Measurements from ENCODE around the gene GLYATL3. TPM values are rescaled to one million over a fixed set of nuclear protein-coding genes. Genes with fewer than 3 reads are reported as not detected.
A peak's percentile ranks its signal among the peaks of the same experiment; 100 is the strongest.

GLYATL3 gene
- total and polyA plus RNA-seq, 4 experiments from 2014 or later = not detected

DNA sequence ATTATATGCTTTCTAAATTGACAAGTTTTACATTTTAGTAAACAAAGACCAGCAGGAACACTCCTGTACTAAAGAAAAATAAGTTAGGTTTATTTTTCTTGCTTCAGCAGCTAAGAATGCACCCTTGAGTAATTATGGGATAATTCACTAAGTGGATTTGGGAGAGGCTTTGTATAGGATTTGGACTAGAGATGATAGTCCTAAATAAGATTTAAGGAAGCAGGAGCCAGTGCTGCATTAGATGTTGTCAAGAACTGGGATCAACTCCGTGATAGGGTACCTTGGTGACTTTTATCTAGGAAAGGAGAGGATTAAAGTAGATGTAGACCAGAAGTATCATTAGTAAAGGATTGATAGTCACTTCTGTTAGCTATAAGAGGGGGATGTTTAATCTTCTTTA, 46.6 kb downstream of the GLYATL3 start:
- intact Hi-C loops (cut with micrococcal nuclease) = no loop called here
- Histone ChIP-seq H3K4me3 (ENCODE audit: low read length in 2 of 2) (no peak overlapping the region), H3K27me3 (ENCODE audit: insufficient read depth, low read length) (no peaks in the 10 kb centered on the region), H3K27ac (ENCODE audit: low read depth, low read length) (no peak overlapping the region), H3K4me1 (ENCODE audit: insufficient read depth, low read length) (peaks cover 12% of the 10 kb centered on the region), H3K36me3 (ENCODE audit: insufficient read depth, low read length) (no peaks in the 10 kb centered on the region), H3K9me3 (ENCODE audit: control insufficient read depth in 1 of 2, low read length in 2 of 2) (no peaks in the 10 kb centered on the region)
- CTCF ChIA-PET (ENCODE audit: partially characterized antibody) = no interaction called here
- H3K27ac Mint-ChIP-seq = no peak overlapping the region
- DNase-seq = no peak
- no peak overlapping the region for H3K4me3 Mint-ChIP-seq
- POLR2A ChIA-PET (ENCODE audit: partially characterized antibody) = no interaction called here
- H3K27me3 Mint-ChIP-seq = peaks cover 6 to 13% of the 10 kb centered on the region in 2 donors
- H3K9me3 Mint-ChIP-seq = peaks cover 0 to 2% (median 0%) of the 10 kb centered on the region in 8 donors
- H3K4me1 Mint-ChIP-seq = peaks cover 3 to 12% (median 9%) of the 10 kb centered on the region in 4 donors
- no peaks in the 10 kb centered on the region for H3K36me3 Mint-ChIP-seq

DNA sequence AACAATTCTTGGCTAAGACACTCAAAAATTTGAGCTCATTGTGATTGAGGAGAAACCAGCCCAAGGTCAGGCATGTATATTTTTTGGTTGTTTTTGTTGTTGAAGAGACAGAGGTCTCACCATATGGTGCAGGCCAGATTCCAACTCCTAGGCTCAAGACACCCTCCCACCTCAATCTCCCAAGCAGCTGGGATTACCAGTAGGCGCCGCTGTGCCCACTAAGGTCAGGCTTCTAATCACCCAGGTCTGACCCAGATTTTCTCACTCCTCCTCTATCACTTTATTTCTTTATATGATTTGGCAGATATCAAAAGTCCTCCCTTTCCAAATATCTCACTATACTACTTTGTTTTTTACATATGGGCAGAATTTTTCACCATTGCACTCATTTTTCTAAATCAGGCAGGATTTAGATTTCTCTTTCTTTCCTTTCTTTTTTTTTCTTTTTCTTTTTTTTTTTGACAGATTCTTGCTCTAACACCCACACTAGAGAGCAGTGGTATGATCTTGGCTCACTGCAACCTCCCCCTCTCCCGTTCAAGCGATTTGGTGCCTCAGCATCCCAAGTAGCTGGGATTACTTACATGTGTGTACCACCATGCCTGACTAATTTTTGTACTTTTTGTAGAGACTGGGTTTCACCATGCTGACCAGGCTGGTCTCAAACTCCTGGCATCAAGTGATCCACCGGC, 49.0 kb downstream of the GLYATL3 start:
- Histone ChIP-seq H3K4me3 (ENCODE audit: low read length in 2 of 2) (no peak overlapping the region), H3K27ac (ENCODE audit: low read depth, low read length) (no peak overlapping the region), H3K9me3 (ENCODE audit: control insufficient read depth in 1 of 2, low read length in 2 of 2) (no peaks in the 10 kb centered on the region), H3K4me1 (ENCODE audit: insufficient read depth, low read length) (peaks cover 17% of the 10 kb centered on the region), H3K36me3 (ENCODE audit: insufficient read depth, low read length) (no peaks in the 10 kb centered on the region), H3K27me3 (ENCODE audit: insufficient read depth, low read length) (no peaks in the 10 kb centered on the region)
- Mint-ChIP-seq H3K9me3 (peaks cover 0 to 2% (median 0%) of the 10 kb centered on the region in 8 donors), H3K27ac (no peak overlapping the region), H3K4me3 (peak overlapping the region in 2 of 8 donors; percentile 11 to 50), H3K4me1 (peaks cover 9 to 18% (median 15%) of the 10 kb centered on the region in 4 donors), H3K27me3 (peaks cover 7 to 24% of the 10 kb centered on the region in 2 donors), H3K36me3 (no peaks in the 10 kb centered on the region)
- no peak for DNase-seq
- CTCF ChIA-PET (ENCODE audit: partially characterized antibody) = no interaction called here
- POLR2A ChIA-PET (ENCODE audit: partially characterized antibody) = no interaction called here
- intact Hi-C loops (cut with micrococcal nuclease) = no loop called here

DNA sequence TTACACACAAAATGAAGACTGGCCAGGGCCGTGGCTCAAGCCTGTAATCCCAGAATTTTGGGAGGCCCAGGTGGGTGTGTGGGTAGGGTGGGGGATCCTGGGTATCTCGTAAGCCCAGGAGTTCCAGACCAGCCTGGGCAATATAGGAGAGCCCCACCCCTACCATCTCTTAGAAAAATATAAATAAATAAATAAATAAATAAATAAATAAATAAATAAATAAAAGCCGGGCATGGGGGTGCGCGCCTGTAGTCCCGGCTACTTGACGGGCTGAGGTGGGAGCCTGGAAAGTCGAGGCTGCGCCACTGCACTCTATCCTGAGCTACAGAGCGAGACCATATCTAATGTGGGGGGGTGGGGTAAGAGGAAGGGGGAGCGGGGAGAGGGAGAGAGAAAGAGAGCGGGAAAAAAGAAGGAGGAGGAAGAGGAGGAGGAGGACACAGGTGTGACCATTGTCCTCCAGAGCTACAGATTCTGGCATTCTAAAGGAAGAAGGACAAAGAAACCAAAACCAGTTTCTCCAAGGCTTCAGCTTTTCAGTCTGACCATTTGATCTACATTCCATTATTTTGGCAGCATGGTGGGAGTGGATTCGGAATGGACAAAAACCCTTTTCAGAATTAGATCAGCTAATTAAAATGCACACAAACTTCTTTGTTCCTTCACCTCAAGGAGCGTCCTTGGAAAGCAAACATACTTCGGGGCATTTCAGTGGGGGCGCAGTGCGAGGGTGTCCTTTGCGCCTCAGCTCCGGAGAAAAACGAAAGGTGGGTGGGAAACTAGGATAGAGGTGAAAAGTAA, 50.2 kb downstream of the GLYATL3 start:
- peaks cover 0 to 2% (median 0%) of the 10 kb centered on the region in 8 donors for H3K9me3 Mint-ChIP-seq
- H3K4me1 Mint-ChIP-seq = peaks cover 9 to 18% (median 15%) of the 10 kb centered on the region in 4 donors
- H3K36me3 Mint-ChIP-seq = no peaks in the 10 kb centered on the region
- no peak for DNase-seq
- Histone ChIP-seq H3K9me3 (ENCODE audit: control insufficient read depth in 1 of 2, low read length in 2 of 2) (no peaks in the 10 kb centered on the region), H3K36me3 (ENCODE audit: insufficient read depth, low read length) (no peaks in the 10 kb centered on the region), H3K27me3 (ENCODE audit: insufficient read depth, low read length) (no peaks in the 10 kb centered on the region), H3K27ac (ENCODE audit: low read depth, low read length) (no peak overlapping the region), H3K4me1 (ENCODE audit: insufficient read depth, low read length) (peaks cover 17% of the 10 kb centered on the region), H3K4me3 (ENCODE audit: low read length in 2 of 2) (no peak overlapping the region)
- ChIA-PET POLR2A (ENCODE audit: partially characterized antibody) (no interaction called here), CTCF (ENCODE audit: partially characterized antibody) (no interaction called here)
- no peak overlapping the region for H3K27ac Mint-ChIP-seq
- peaks cover 7 to 26% of the 10 kb centered on the region in 2 donors for H3K27me3 Mint-ChIP-seq
- peak overlapping the region; percentile 52 to 86 (median 72) for H3K4me3 Mint-ChIP-seq
- intact Hi-C loops (cut with micrococcal nuclease) = no loop called here

DNA sequence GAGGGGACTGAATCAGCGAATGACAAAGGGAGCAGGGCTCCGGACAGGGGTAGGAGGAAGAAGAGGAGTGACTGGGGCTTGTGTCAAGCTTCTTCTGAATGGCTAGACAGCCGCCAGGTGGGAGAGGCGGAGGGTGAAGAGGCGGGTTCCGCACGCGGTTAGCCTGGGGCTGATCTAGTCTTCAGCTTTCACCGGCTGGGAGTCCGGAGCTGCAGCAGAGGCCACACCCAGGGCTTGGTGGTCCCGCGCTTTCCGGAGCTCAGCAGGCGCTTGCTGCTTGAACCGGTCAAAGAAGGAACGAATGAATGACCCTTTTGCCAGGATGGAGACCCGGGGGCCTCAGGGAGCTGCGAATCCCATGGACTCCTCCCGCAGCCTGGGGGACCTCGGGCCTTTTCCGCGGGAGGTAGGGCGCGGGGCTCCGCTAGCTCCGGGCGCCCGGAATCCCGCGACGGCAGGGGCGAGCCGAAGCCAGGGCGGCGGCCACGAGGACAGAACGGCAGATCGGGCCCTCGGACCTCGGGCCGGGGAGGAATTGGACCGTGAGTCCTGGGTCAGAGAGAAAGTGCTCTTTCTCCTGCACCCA, 50.9 kb downstream of the GLYATL3 start, which contains the start of gene C6orf141:
Gene C6orf141 (plus strand): TSS at position 177 of the 586 bp plus-strand sequence. CDS start 125 bp downstream, at position 302.
- peaks cover 9 to 18% (median 15%) of the 10 kb centered on the region in 4 donors for H3K4me1 Mint-ChIP-seq
- no peaks in the 10 kb centered on the region for H3K36me3 Mint-ChIP-seq
- Histone ChIP-seq H3K27ac (ENCODE audit: low read depth, low read length) (no peak within 1 kb of the TSS), H3K9me3 (ENCODE audit: control insufficient read depth in 1 of 2, low read length in 2 of 2) (no peaks in the 10 kb centered on the region), H3K4me1 (ENCODE audit: insufficient read depth, low read length) (peaks cover 17% of the 10 kb centered on the region), H3K36me3 (ENCODE audit: insufficient read depth, low read length) (no peaks in the 10 kb centered on the region), H3K27me3 (ENCODE audit: insufficient read depth, low read length) (no peaks in the 10 kb centered on the region), H3K4me3 (ENCODE audit: low read length in 2 of 2) (peak within 1 kb of the TSS; percentile 23 to 29)
- DNase-seq = no peak
- intact Hi-C loops (cut with micrococcal nuclease) = no loop called here
- H3K9me3 Mint-ChIP-seq = peaks cover 0 to 2% (median 0%) of the 10 kb centered on the region in 8 donors
- ChIA-PET POLR2A (ENCODE audit: partially characterized antibody) (no interaction called here), CTCF (ENCODE audit: partially characterized antibody) (no interaction called here)
- H3K27ac Mint-ChIP-seq = peak within 1 kb of the TSS in 1 of 7 donors; percentile 29
- H3K27me3 Mint-ChIP-seq = peaks cover 7 to 26% of the 10 kb centered on the region in 2 donors
- H3K4me3 Mint-ChIP-seq = peak within 1 kb of the TSS; percentile 66 to 86 (median 80)

DNA sequence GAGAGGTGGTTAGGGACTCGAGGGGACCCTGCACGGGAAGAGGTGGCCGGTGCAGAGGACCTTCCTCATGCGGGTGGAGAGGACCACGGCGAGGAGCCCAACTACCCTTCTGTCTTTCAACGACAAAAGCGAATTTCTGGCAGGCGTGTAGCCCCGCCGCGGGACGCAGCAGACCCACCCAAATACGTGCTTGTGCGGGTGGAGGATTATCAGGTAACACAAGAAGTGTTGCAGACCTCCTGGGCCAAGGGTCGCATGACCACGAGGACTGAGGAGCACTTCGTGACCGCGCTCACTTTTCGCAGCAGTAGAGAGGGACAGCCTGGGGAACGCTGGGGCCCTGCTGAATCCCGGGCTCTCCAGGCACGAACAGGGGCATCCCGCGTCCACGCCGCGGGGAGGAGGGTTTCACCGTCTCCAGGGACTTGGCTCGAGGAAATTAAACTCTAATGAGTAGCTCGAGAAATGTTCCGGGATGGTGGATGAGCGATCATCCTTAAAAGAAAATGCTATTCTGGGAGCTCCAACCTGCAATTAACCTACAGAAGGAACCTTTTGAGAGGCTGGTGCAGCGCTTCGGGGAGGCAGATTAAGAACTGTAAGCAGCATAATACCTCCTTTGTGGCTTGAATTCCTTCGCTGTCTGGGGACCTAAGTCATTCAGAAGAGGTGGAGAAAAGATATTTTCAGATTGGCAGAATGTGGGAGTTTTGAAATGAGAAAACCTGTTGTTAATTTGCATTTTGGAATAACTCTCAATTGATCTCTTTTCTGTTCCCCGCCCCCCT, 51.5 kb downstream of the GLYATL3 start:
- ChIA-PET POLR2A (ENCODE audit: partially characterized antibody) (no interaction called here), CTCF (ENCODE audit: partially characterized antibody) (interaction anchor here (1.1 to 1.6 kb wide), 2 partner anchors 8 to 19 kb away, joined by 3 to 4 read pairs; no protein-coding TSS in a partner anchor)
- no peaks in the 10 kb centered on the region for H3K27me3 ChIP-seq (ENCODE audit: insufficient read depth, low read length)
- no peak overlapping the region for H3K27ac ChIP-seq (ENCODE audit: low read depth, low read length)
- Mint-ChIP-seq H3K36me3 (no peaks in the 10 kb centered on the region), H3K9me3 (peaks cover 0 to 2% (median 0%) of the 10 kb centered on the region in 8 donors), H3K27me3 (peaks cover 7 to 26% of the 10 kb centered on the region in 2 donors), H3K27ac (no peak overlapping the region), H3K4me1 (peaks cover 9 to 18% (median 15%) of the 10 kb centered on the region in 4 donors), H3K4me3 (peak overlapping the region; percentile 63 to 86 (median 80))
- H3K9me3 ChIP-seq (ENCODE audit: control insufficient read depth in 1 of 2, low read length in 2 of 2) = no peaks in the 10 kb centered on the region
- DNase-seq = no peak
- intact Hi-C loops (cut with micrococcal nuclease) = no loop called here
- no peaks in the 10 kb centered on the region for H3K36me3 ChIP-seq (ENCODE audit: insufficient read depth, low read length)
- H3K4me1 ChIP-seq (ENCODE audit: insufficient read depth, low read length) = peaks cover 17% of the 10 kb centered on the region
- H3K4me3 ChIP-seq (ENCODE audit: low read length in 2 of 2) = peak overlapping the region; percentile 23 to 29

DNA sequence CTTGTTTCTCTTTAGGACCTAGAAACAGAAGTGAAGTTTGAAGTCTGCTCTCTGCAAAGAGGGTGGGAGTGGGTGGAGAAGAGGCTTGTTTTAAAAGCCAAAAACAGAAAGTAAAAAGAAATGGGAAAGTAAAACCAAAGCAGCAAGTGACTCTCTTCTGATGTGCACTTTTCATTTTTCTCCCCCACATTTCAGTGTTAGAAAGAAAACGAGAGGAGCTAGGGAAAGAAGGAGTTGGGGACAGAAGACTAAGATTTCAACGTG, 52.1 kb downstream of the GLYATL3 start:
- Mint-ChIP-seq H3K27me3 (peaks cover 7 to 26% of the 10 kb centered on the region in 2 donors), H3K27ac (no peak overlapping the region)
- intact Hi-C loops (cut with micrococcal nuclease) = no loop called here

More for the DNA sequence above, 52.1 kb downstream of the GLYATL3 start:
- ChIA-PET CTCF (ENCODE audit: partially characterized antibody) (interaction anchor here (1.1 to 1.6 kb wide), 2 partner anchors 9 to 20 kb away, joined by 3 to 4 read pairs; no protein-coding TSS in a partner anchor), POLR2A (ENCODE audit: partially characterized antibody) (no interaction called here)
- Histone ChIP-seq H3K4me3 (ENCODE audit: low read length in 2 of 2) (no peak overlapping the region), H3K9me3 (ENCODE audit: control insufficient read depth in 1 of 2, low read length in 2 of 2) (no peaks in the 10 kb centered on the region), H3K27me3 (ENCODE audit: insufficient read depth, low read length) (no peaks in the 10 kb centered on the region), H3K4me1 (ENCODE audit: insufficient read depth, low read length) (peaks cover 17% of the 10 kb centered on the region), H3K36me3 (ENCODE audit: insufficient read depth, low read length) (no peaks in the 10 kb centered on the region), H3K27ac (ENCODE audit: low read depth, low read length) (no peak overlapping the region)
- H3K4me3 Mint-ChIP-seq = peak overlapping the region; percentile 63 to 86 (median 80)
- H3K4me1 Mint-ChIP-seq = peaks cover 9 to 18% (median 15%) of the 10 kb centered on the region in 4 donors
- no peak for DNase-seq
- H3K36me3 Mint-ChIP-seq = no peaks in the 10 kb centered on the region
- peaks cover 0 to 2% (median 0%) of the 10 kb centered on the region in 8 donors for H3K9me3 Mint-ChIP-seq
